Stimulated activated CD8-positive, alpha-beta memory T cell treated with anti-CD3 and anti-CD28 coated beads, Interleukin-7, amount 100 ng/mL, for 4 hours (primary cell): ENCODE data around the gene UBE3C.

Source experiments
- DNase-seq, 2 donors: peaks; one replicate each; pipeline ENCODE4 v3.0.0-alpha.2; 2020; ENCODE audit warnings: low read depth in 2 of 2

UBE3C gene

GRCh38 chr7:157292258-157292657 lies 153.5 kb downstream of the UBE3C start:
- DNase-seq: no peak

GRCh38 chr7:157292770-157293412 lies 154.2 kb downstream of the UBE3C start:
- no peak for DNase-seq

- no peak for DNase-seq
These were observed 154.7 kb downstream of the UBE3C start for GRCh38 chr7:157293413-157293788.

DNA sequence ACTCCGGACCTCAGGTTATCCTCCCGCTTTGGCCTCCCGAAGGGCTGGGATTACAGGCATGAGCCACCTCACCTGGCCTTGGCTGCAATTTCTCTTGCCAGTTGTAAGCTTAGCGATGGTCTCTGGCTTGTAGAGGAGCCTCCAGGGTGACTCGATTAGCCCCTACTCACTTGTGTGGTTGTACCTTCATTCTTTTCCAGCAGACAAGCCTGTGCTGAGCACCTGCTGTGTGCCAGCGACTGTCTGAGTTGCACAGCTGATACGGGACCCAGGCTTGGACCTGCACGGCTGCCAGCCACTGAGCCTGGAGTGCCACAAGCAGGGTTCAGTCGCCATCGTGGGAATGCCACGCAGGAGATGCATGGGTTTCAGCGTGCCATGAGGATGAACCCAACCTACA lies 156.0 kb downstream of the UBE3C start:
- no peak for DNase-seq

DNA sequence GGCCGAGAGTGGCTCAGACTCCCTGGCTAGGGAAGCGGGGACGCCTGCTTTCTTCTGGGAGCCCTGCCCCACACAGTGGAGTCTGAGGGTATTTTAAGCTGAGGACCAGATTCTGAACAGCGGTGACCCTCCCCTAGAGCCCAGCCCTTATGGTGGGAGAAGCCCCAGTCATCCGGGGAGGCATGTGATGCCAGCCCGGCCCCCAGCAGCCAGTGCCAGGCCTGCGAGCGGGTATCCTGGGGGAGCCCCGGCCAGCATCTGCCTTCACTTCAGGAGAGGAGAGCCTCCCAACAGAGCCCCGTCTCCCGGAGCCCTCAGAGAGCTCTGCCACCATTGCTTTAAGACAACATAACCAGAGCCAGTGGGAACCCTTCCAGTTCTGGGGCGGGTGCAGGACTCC lies 156.6 kb downstream of the UBE3C start:
- DNase-seq: no peak

GRCh38 chr7:157297185-157297584 lies 158.5 kb downstream of the UBE3C start:
- no peak for DNase-seq

DNA sequence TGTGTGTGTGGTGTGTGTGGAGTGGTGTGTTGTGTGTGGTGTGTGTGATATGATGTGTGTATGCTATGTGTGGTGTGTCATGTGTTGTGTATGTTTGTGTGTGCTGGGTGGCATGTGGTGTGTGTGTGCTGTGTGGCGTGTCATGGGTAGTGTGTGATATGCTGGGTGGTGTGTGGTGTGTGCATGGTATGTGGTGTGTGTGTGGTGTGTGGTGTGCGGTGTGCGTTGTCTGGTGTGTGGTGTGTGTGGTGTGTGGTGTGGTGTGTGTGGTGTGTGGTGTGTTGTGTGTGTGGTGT lies 160.5 kb downstream of the UBE3C start:
- no peak for DNase-seq

GRCh38 chr7:157299613-157300368 lies 161.1 kb downstream of the UBE3C start:
- DNase-seq: peak in 1 of 2 donors; percentile 38

GRCh38 chr7:157300369-157300825 lies 161.7 kb downstream of the UBE3C start:
- no peak for DNase-seq

- DNase-seq: no peak
These were observed 162.9 kb downstream of the UBE3C start for GRCh38 chr7:157301610-157302120.

- no peak for DNase-seq
These were observed 168.4 kb downstream of the UBE3C start for GRCh38 chr7:157306846-157307838.

GRCh38 chr7:157309988-157310668 lies 171.4 kb downstream of the UBE3C start:
- DNase-seq: no peak

DNA sequence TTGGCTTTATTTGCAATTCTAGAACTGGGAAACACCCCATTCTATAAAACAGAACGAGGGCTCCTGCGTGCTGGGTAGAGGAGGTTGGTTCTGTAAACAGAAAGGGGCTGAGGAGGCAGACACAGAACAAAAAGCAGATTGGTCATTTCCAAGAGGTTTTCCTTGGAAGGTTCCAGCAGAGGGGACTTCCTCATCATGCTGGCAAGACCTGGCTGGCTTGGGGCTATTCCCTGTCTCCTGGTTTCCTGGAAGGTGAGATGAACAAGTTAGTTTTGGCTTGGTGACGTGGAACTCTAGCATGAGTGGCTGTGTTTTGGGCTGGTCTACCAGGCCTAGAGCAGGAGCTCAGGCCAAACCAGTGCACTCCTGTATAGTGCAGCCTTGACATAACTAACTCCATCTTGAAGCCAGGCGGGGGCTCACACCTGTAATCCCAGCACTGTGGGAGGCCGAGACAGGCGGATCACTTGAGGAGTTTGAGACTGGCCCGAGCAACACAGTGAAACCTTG lies 172.0 kb downstream of the UBE3C start:
- DNase-seq: no peak

DNA sequence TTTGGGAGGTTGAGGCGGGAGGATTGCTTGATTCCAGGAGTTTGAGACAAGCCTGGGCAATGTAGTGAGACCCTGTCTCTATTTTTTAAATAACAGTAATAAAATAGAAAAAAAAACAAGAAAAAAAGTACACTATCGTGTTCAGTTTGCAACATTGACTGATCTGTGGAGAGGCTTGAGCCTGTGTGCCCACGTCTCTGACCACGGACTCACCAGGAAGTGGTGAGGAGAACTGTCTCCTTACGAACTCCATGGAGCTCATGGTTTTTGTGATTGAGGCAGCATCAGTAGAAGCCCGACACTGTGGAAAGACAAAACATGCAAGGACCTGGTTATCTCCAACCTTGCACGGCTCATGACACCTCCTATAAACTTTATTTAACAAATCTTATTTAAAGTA lies 174.2 kb downstream of the UBE3C start:
- no peak for DNase-seq

- DNase-seq: no peak
These were observed 174.9 kb downstream of the UBE3C start for GRCh38 chr7:157313645-157314044.

- no peak for DNase-seq
These were observed 179.4 kb downstream of the UBE3C start for GRCh38 chr7:157318015-157318706.
